Activated naive CD8-positive, alpha-beta T cell treated with anti-CD3 and anti-CD28 coated beads, Interleukin-2, amount 50 U/mL, for 24 hours (primary cell): ENCODE data around the gene PRRC2B.

Source experiments
- ATAC-seq: fragments of 150-1000 bp; cut with Tn5 transposase; one replicate; pipeline ENCODE4 v1.10.0; 2021
- DNase-seq: peaks from one replicate; pipeline ENCODE4 v3.0.0; 2021
- H3K27ac Mint-ChIP-seq: one replicate; pipeline ENCODE4 v1.8.0; 2021; ENCODE audit warnings: mild to moderate bottlenecking, mixed read lengths
- H3K27me3 Mint-ChIP-seq: one replicate; pipeline ENCODE4 v1.8.0; 2021; ENCODE audit warnings: mixed read lengths
- H3K36me3 Mint-ChIP-seq: one replicate; pipeline ENCODE4 v1.8.0; 2021; ENCODE audit warnings: low read depth, mixed read lengths
- H3K4me1 Mint-ChIP-seq: one replicate; pipeline ENCODE4 v1.8.0; 2021; ENCODE audit warnings: mixed read lengths
- H3K4me3 Mint-ChIP-seq: one replicate; pipeline ENCODE4 v1.8.0; 2021; ENCODE audit warnings: mild to moderate bottlenecking, moderate library complexity, mixed read lengths
- H3K9me3 Mint-ChIP-seq: one replicate; pipeline ENCODE4 v1.8.0; 2021; ENCODE audit warnings: mixed read lengths

The PRRC2B gene

DNA sequence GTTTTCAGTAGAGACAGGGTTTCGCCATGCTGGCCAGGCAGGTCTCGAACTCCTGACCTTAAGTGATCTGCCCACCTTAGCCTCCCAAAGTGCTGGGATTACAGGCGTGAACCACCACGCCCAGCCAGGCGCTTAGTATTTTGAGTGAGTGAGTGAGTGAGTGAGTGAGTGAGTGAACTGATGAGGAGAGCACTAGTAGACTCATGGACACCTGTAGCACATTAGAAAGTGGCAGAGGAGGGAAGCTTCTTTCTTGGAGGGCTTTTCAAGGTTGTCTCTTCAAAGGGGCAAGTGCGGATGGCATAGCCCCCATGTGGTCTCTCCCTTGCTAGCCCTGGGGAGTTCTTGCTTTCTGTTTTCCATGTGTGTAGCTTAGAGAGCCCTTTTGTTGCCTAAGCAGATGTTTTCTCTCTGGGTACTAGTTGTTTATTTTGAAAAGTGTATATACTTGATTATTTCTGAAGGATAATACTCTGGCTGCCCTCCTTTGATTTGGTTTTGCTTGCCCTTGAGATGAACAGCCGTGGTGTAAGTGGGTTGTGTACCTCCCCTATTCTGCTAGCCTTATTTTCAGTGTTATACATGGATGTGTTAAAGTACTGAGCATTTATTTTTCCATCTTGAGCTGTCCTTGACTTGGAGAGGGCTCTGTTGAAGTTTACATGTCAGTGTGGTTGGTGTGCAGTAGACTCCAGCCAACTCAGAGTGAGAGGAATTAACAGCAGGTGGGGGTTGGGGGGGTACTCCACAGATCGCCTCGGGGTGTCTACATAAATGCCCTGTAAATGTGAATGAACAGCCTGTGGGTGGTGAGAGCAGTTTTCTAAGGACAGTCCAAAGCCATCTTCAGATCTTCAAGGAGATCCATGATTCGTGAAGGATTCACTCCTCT is 35.5 kb downstream of the PRRC2B start:
- H3K27ac Mint-ChIP-seq = peak overlapping the region; percentile 39
- no peak for ATAC-seq
- no peak for DNase-seq
- peaks cover 30% of the 10 kb centered on the region for H3K36me3 Mint-ChIP-seq
- peaks cover 39% of the 10 kb centered on the region for H3K4me1 Mint-ChIP-seq
- no peak overlapping the region for H3K4me3 Mint-ChIP-seq
- no peaks in the 10 kb centered on the region for H3K9me3 Mint-ChIP-seq
- no peaks in the 10 kb centered on the region for H3K27me3 Mint-ChIP-seq

DNA sequence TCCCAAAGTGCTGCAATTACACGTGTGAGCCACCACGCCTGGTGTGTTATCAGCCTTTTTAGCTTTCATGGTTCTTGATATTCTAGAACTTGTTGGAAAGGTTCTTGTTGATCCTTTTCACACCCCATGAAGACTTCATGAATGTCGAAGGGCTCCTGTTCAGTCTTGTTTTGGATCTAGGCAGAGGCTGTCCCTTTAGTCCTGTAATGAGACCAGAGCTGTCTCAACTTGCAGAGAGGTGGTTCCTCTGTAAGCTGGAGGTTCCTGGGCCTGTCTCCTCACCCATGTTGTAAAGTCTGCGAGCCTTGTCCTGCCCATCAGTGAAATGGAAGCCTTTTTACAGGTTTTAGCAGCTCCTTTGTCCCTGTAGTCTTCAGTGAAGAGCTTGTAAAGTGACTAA is 38.2 kb downstream of the PRRC2B start:
- no peak overlapping the region for H3K4me3 Mint-ChIP-seq
- peaks cover 25% of the 10 kb centered on the region for H3K4me1 Mint-ChIP-seq
- H3K9me3 Mint-ChIP-seq = no peaks in the 10 kb centered on the region
- no peak for ATAC-seq
- H3K27me3 Mint-ChIP-seq = no peaks in the 10 kb centered on the region
- no peak overlapping the region for H3K27ac Mint-ChIP-seq
- peaks cover 36% of the 10 kb centered on the region for H3K36me3 Mint-ChIP-seq
- DNase-seq = no peak

DNA sequence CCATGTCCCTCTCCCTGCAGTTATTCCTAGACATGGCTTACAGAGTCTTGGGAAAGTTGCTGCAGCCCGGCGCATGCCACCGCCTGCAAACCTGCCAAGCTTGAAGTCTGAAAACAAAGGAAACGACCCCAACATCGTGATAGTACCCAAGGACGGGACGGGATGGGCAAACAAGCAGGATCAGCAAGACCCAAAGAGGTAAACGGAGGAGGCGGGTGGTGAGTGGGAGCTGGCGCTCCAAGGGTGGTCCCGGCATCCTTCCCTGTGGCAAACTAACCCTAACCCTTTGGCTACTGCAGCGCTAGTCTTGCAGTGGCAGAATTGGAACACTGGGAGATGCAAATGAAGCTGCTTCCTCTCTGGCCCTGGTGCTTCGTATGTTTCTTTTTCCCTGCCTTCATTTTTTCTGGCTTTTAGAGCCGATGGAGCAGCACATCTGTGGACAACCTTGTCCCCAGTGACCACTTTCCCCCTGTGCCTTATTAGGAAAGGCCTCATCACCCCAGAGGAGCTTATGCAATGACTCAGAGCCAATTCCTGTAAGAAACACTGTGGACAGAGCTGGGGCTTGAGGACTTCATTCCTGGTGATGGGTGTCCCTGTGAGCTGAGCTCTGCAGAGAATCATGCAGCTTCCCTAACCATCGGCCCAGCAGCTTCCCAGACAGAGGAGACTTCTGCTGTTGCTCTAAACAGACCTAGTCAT is 38.9 kb downstream of the PRRC2B start:
- H3K4me3 Mint-ChIP-seq = no peak overlapping the region
- peaks cover 42% of the 10 kb centered on the region for H3K36me3 Mint-ChIP-seq
- no peak overlapping the region for H3K27ac Mint-ChIP-seq
- DNase-seq = no peak
- H3K27me3 Mint-ChIP-seq = no peaks in the 10 kb centered on the region
- peaks cover 19% of the 10 kb centered on the region for H3K4me1 Mint-ChIP-seq
- ATAC-seq = peak; percentile 9
- H3K9me3 Mint-ChIP-seq = no peaks in the 10 kb centered on the region

DNA sequence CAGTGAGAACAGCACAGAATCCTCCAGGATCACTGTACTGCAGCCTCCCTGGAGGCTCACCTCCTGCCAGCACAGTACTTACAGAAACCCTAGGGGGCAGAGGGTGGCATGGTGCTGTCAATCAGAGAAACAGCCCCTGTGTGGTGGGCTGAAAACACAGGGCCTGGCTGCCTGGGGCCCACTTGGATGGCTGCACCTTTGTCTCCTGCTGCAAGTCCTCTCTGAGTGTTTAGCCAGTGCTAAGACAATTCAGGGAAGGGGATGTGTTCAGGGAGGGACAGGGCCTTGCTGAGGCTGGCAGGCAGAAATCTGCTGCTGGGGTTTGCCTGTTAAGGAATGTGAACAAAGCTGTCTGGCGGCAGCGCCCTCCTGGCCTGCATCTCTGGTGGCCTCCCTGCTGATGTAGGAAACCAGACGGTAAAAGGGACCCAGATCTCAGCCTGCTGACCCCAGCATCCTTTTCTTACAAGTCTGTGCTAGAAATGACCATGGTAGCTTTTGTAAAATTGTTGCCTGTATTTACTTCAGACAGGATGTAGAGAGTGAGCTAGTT is 39.5 kb downstream of the PRRC2B start:
- Mint-ChIP-seq H3K27ac (no peak overlapping the region), H3K36me3 (peaks cover 46% of the 10 kb centered on the region)

DNA sequence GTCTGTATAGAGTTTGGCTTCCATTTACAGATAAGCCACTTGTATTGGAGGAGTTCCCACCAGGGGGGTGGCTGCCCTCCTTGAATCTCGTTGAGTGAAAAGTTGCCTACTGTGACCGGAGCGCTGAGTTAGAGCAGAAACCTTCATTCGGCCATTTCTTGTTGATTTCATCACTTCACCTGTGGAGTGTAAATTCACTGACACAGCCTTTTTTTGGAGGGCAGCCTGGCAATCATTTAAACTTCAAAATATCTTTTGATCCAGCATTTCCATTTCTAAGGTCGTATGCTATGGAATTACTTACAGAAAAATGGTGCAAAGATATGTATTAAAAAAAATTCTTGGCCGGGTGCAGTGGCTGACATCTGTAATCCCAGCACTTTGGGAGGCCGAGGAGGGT is 40.8 kb downstream of the PRRC2B start:
- no peaks in the 10 kb centered on the region for H3K27me3 Mint-ChIP-seq
- H3K36me3 Mint-ChIP-seq = peaks cover 54% of the 10 kb centered on the region
- H3K4me3 Mint-ChIP-seq = no peak overlapping the region
- no peak overlapping the region for H3K27ac Mint-ChIP-seq
- H3K9me3 Mint-ChIP-seq = no peaks in the 10 kb centered on the region
- DNase-seq (no peak), ATAC-seq (no peak)
- H3K4me1 Mint-ChIP-seq = peaks cover 18% of the 10 kb centered on the region

More for the DNA sequence above, 39.5 kb downstream of the PRRC2B start:
- Mint-ChIP-seq H3K4me1 (peaks cover 19% of the 10 kb centered on the region), H3K9me3 (no peaks in the 10 kb centered on the region), H3K4me3 (no peak overlapping the region), H3K27me3 (no peaks in the 10 kb centered on the region)
- DNase-seq (no peak), ATAC-seq (no peak)

DNA sequence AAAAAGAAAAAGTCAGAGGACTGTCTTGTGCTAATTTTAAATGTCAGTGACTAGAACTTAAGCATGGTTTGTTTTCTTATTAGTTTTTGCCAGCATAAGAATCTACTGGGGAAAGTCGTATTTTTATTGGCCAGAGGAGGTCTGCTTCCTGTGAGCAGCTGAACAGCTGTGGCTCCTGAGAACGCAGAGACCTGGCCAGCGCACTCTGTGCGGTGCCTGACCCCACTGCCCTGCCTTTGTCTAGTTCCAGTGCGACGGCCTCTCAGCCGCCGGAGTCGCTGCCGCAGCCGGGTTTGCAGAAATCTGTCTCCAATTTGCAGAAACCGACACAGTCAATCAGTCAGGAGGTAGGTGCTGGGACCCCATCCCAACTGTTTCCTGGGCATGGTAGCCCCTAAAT is 42.5 kb downstream of the PRRC2B start:
- H3K4me3 Mint-ChIP-seq = no peak overlapping the region
- H3K36me3 Mint-ChIP-seq = peaks cover 61% of the 10 kb centered on the region
- ATAC-seq = no peak
- no peak for DNase-seq
- H3K4me1 Mint-ChIP-seq = peaks cover 25% of the 10 kb centered on the region
- no peaks in the 10 kb centered on the region for H3K9me3 Mint-ChIP-seq
- no peaks in the 10 kb centered on the region for H3K27me3 Mint-ChIP-seq
- peak overlapping the region; percentile 33 for H3K27ac Mint-ChIP-seq

DNA sequence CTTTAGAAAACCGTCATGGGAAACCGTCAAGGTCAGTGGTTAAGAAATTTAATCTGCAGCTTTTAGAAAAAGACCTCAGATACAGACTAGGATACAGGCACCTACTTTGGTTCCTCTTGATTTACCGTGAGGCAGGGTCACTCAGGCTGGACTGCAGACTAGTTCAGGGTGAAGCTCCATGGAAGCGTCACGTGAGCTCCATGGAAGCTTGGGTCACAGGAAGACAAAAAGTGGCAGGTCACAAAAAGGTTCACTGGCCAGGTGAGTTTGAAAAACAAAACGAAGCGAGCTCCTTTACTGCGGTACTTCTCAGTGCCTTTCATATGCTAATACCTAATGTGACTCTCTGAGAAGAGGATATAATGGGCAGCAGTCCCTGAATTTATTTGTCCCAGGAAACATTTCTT is 43.0 kb downstream of the PRRC2B start:
- ATAC-seq (no peak), DNase-seq (no peak)
- Mint-ChIP-seq H3K27ac (no peak overlapping the region), H3K27me3 (no peaks in the 10 kb centered on the region), H3K9me3 (no peaks in the 10 kb centered on the region), H3K4me3 (no peak overlapping the region), H3K4me1 (peaks cover 30% of the 10 kb centered on the region), H3K36me3 (peaks cover 60% of the 10 kb centered on the region)

DNA sequence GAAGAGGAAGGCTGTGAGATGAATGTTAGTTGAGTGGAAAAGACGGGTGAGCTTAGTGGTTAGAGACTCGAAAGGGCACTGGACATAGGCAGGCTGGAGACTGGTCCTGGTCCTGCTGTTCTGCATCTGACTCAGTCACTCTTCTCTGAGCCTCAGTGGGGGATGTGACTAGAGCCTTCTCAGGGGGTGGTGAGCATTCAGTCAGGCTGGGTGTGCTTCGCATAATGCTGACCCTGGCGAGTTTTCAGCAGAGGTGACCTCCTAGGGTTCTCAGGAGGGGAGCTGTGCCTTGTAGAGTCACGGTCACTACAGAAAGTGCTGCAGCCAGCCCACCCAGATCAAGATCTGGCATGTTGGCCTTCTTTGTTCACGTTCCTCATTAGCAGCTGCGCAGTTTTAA is 44.3 kb downstream of the PRRC2B start:
- Mint-ChIP-seq H3K27ac (no peak overlapping the region), H3K4me3 (no peak overlapping the region), H3K4me1 (peaks cover 31% of the 10 kb centered on the region), H3K36me3 (peaks cover 56% of the 10 kb centered on the region), H3K27me3 (no peaks in the 10 kb centered on the region), H3K9me3 (no peaks in the 10 kb centered on the region)
- no peak for DNase-seq
- ATAC-seq = no peak

DNA sequence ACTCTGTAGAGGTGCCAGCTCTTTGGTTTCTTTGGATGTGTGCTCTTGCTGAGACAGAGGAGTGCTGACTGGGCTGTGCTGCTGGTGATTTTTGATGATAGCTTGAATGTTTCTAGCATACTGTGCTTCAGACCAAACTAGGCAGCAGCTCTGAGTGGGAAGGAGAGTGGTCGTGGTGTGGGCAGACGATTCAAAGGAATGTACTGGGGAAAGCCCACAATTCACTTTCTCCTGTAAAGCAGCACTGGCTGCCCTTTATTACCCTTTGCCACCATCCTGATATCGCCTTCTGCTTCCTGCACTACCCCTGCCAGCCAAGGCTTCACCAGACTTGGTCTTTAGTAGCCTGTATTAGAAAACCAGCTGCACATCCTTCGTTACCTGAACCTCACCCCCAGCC is 45.3 kb downstream of the PRRC2B start:
- DNase-seq = no peak
- Mint-ChIP-seq H3K27me3 (no peaks in the 10 kb centered on the region), H3K36me3 (peaks cover 58% of the 10 kb centered on the region), H3K4me1 (peaks cover 31% of the 10 kb centered on the region), H3K27ac (peak overlapping the region; percentile 37), H3K4me3 (no peak overlapping the region), H3K9me3 (no peaks in the 10 kb centered on the region)
- ATAC-seq = peak; percentile 13

DNA sequence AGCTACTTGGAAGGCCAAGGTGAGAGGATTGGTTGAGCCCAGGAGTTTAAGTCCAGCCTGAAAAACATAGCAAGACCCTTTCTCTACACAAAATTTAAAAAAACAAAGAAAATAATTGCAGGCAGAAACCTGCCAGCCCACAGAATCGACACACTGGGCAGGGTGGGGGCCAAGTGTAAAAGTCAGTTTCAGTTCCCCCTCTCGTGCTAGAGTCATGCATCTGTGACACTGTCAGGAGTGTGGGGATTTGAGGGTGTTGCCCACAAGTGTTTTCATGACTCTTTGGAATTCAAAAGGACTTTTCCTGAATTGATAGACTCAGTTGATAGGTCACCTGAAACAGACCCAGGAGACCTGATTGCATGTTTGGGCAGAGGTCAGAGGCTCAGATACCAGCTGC is 47.6 kb downstream of the PRRC2B start:
- Mint-ChIP-seq H3K4me1 (peaks cover 31% of the 10 kb centered on the region), H3K4me3 (no peak overlapping the region), H3K27ac (no peak overlapping the region), H3K36me3 (peaks cover 60% of the 10 kb centered on the region), H3K9me3 (no peaks in the 10 kb centered on the region), H3K27me3 (no peaks in the 10 kb centered on the region)
- ATAC-seq (no peak), DNase-seq (no peak)

DNA sequence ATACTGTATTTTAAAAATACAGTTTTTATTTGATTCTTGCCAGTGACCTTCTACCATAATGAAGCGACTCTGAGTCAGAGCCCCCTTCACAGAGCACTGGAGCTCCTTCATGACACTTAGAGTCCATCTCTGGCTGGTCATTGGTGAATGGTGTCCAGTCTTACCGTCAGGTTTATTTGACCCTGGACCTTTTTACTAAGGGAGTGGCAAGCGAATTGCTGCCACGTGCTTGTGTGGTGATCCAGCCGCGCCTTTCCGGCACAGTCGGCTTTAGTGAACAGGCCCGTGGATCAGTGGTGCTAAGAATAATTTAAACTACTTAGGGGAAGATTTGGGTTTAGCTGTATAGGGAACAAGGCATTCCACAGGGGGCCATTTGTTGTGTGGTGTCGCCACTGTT is 48.5 kb downstream of the PRRC2B start:
- no peak for DNase-seq
- no peak overlapping the region for H3K27ac Mint-ChIP-seq
- no peaks in the 10 kb centered on the region for H3K9me3 Mint-ChIP-seq
- no peak overlapping the region for H3K4me3 Mint-ChIP-seq
- ATAC-seq = no peak
- peaks cover 31% of the 10 kb centered on the region for H3K4me1 Mint-ChIP-seq
- no peaks in the 10 kb centered on the region for H3K27me3 Mint-ChIP-seq
- H3K36me3 Mint-ChIP-seq = peaks cover 58% of the 10 kb centered on the region

DNA sequence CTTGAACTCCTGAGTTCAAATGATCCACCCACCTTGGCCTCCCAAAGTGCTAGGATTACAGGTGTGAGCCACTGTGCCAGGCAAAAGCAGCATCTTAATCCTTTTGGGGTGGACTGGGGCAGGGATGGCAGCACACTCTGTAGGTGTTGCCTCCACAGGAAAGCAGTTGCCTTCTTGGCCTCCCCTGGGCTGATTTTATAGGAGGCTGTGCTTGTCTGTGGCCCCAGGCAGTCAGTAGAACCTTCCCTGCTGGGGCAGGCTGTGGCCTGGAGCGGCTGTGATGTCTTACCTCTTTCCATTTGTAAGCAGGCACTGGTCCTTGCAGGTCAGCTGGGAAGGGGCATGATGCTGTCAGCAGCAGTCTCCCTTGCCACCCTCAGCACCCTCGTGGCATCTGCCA is 49.8 kb downstream of the PRRC2B start:
- Mint-ChIP-seq H3K9me3 (no peaks in the 10 kb centered on the region), H3K4me3 (no peak overlapping the region), H3K27ac (no peak overlapping the region), H3K27me3 (no peaks in the 10 kb centered on the region), H3K36me3 (peaks cover 58% of the 10 kb centered on the region), H3K4me1 (peaks cover 30% of the 10 kb centered on the region)
- DNase-seq = no peak
- ATAC-seq = no peak

DNA sequence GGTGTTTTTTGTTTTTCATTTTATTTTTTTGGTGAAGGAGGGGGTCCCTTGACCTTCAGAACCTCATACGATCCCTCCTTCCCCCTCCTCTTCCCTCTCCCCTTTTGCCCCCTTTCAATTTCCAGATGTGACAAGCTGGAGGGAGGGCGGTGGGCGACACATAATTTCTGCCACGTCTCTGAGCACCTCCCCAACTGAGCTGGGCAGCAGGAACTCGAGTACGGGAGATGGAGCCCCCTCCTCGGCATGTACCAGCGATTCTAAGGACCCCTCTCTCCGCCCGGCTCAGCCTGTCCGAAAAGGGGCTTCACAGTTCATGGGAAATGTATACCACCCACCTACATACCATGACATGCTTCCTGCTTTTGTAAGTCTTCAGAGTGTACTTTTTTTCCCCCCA is 52.4 kb downstream of the PRRC2B start:
- no peak overlapping the region for H3K27ac Mint-ChIP-seq
- no peak overlapping the region for H3K4me3 Mint-ChIP-seq
- H3K36me3 Mint-ChIP-seq = peaks cover 59% of the 10 kb centered on the region
- DNase-seq (no peak), ATAC-seq (no peak)
- H3K9me3 Mint-ChIP-seq = no peaks in the 10 kb centered on the region
- H3K4me1 Mint-ChIP-seq = peaks cover 21% of the 10 kb centered on the region
- no peaks in the 10 kb centered on the region for H3K27me3 Mint-ChIP-seq

DNA sequence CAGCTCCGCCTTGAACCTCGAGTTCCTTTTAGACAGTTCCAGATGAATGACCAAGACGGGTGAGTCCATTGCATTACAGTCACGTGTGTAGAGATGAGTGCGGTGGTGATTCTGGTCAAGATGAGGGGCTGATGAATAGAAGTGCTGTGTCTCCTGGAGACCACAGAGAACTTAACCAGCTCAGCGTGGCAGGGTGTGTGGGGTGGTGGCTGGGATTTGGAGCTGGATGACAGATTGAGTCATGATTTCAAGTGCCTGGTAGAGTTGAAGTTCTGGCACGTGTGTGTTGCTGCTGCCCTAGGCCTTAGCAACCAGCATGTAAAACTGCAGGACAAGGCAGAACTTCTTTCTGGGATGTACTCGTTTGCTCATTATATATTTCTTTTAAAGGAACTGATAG is 53.3 kb downstream of the PRRC2B start:
- Mint-ChIP-seq H3K36me3 (peaks cover 66% of the 10 kb centered on the region), H3K4me3 (no peak overlapping the region), H3K9me3 (no peaks in the 10 kb centered on the region), H3K27me3 (no peaks in the 10 kb centered on the region), H3K27ac (peak overlapping the region; percentile 16), H3K4me1 (peaks cover 16% of the 10 kb centered on the region)
- DNase-seq (no peak), ATAC-seq (no peak)

DNA sequence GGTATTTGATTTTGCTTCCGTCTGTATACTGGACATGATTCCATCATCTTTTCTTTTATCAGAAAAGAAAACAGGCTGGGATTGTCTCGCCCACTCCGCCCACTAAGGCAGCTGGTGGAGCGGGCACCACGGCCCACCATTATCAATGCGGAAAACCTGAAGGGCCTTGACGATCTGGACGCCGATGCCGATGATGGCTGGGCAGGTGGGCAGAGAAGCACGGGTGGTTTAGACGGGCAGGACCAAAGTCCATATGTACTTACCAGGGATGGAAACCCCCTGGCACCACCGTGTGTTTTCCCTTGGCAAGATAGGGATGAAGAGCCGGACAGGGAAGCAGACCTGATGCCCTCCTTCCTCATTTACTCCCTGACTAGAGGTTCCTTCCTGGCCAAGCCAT is 53.7 kb downstream of the PRRC2B start:
- ATAC-seq (no peak), DNase-seq (no peak)
- no peak overlapping the region for H3K4me3 Mint-ChIP-seq
- no peaks in the 10 kb centered on the region for H3K9me3 Mint-ChIP-seq
- H3K27me3 Mint-ChIP-seq = no peaks in the 10 kb centered on the region
- H3K27ac Mint-ChIP-seq = no peak overlapping the region
- peaks cover 69% of the 10 kb centered on the region for H3K36me3 Mint-ChIP-seq
- peaks cover 16% of the 10 kb centered on the region for H3K4me1 Mint-ChIP-seq
